Retinal pigment epithelial cell (primary cell): ENCODE measurements around the gene MIP.

Experiments
- DNase-seq: peaks from one replicate; pipeline ENCODE4 v3.0.0-alpha.2; 2010; ENCODE audit warnings: low read depth
- H3K4me3 ChIP-seq: 2 replicates; pipeline ENCODE4 v1.5.1; 2011; ENCODE audit warnings: mild to moderate bottlenecking, low read length, control low read depth, moderate library complexity
- TF ChIP-seq, protein P1 (sequence below): conservative IDR thresholded peaks from 2 replicates; pipeline ENCODE4 v1.5.1; 2011; ENCODE audit warnings: low read depth, low read length, control low read depth, inconsistent platforms

Gene MIP

DNA sequence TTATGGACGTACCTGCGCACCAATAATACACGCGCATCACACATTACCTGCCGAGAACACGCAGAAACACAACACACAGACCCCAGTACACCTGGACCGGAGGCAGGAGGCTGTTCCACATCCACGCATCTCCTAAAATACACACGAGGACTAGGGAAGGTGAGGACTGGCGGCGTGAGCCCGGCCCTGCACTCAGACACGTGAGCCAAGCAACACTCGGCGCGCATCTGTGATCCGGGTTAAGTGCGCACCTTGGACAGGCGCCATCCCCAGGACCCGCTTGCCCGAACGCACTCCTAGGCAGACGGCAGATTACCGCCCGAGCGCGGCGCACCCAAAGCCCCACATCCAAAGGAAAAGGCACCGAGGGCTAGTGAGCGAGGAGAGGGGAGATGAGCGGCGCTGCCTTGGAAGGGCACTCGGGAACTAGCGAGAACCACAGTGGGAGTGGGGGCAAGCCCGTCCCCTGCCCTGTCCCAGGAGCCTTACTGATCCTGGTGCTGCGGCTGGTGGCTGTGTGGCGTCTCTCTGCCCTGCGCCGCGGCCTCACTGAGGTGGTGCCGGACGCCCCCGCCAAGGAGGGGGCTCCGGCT is 33.1 kb upstream of the MIP start:
- DNase-seq, result no peak
- TF ChIP-seq, protein P1, sequence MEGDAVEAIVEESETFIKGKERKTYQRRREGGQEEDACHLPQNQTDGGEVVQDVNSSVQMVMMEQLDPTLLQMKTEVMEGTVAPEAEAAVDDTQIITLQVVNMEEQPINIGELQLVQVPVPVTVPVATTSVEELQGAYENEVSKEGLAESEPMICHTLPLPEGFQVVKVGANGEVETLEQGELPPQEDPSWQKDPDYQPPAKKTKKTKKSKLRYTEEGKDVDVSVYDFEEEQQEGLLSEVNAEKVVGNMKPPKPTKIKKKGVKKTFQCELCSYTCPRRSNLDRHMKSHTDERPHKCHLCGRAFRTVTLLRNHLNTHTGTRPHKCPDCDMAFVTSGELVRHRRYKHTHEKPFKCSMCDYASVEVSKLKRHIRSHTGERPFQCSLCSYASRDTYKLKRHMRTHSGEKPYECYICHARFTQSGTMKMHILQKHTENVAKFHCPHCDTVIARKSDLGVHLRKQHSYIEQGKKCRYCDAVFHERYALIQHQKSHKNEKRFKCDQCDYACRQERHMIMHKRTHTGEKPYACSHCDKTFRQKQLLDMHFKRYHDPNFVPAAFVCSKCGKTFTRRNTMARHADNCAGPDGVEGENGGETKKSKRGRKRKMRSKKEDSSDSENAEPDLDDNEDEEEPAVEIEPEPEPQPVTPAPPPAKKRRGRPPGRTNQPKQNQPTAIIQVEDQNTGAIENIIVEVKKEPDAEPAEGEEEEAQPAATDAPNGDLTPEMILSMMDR, result no peak
- H3K4me3 ChIP-seq, result peak overlapping the region; percentile 58

DNA sequence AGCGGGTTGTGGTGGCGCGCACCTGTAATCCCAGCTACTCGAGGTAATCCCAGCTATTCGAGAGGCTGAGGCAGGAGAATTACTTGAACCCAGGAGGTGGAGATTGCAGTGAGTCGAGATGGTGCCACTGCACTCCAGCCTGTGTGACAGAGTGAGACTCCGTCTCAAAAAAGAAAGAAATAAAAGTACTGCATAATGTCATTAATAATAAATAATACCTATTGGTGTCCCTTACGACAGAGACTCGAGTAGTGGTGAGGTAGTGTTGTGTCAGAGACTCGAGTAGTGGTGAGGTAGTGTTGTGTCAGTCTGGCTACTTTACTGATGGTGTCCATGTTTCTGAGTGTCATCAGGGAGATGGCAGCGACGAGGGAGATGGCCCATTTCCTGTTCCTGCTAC is 32.2 kb upstream of the MIP start:
- no peak overlapping the region for H3K4me3 ChIP-seq
- TF ChIP-seq, protein P1, result no peak
- DNase-seq, result no peak

DNA sequence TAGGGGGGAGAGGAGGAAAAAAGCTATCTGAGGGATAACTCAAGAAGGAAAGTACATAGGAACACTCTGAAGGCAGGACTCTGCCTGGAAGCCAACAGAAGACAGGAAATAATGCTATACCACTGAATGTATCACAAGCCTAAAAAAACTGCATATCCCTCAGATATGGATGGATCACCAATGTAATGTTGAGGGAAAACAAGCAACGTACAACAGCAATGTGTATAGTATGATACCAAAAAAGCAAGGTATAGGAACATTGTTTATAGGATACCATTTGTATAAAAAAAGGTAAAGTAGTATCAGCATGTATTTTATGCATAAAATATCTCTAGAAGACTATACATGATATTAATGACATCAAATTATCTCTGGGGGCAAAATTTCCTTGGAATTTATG is 30.1 kb upstream of the MIP start:
- TF ChIP-seq, protein P1, result no peak
- H3K4me3 ChIP-seq, result no peak overlapping the region
- no peak for DNase-seq

DNA sequence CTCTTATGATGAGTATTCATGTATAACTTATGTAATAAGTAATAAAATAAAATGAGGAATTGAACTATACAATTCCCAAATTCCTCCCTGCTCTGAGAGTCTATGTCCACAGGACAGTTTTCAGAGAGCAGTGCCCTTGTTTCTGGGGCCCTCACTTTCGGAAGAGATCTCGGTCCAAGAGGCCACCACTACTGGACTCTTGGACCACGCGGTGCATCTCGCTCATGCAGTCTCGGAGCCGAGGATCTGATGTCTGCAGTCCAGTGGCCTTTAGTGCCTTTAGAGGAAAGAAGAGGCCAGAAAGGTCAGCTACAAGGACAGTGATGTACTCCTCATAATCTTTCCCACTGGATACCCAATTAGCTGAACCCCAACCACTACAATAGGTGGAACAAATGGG is 25.2 kb upstream of the MIP start:
- TF ChIP-seq, protein P1, result no peak

DNA sequence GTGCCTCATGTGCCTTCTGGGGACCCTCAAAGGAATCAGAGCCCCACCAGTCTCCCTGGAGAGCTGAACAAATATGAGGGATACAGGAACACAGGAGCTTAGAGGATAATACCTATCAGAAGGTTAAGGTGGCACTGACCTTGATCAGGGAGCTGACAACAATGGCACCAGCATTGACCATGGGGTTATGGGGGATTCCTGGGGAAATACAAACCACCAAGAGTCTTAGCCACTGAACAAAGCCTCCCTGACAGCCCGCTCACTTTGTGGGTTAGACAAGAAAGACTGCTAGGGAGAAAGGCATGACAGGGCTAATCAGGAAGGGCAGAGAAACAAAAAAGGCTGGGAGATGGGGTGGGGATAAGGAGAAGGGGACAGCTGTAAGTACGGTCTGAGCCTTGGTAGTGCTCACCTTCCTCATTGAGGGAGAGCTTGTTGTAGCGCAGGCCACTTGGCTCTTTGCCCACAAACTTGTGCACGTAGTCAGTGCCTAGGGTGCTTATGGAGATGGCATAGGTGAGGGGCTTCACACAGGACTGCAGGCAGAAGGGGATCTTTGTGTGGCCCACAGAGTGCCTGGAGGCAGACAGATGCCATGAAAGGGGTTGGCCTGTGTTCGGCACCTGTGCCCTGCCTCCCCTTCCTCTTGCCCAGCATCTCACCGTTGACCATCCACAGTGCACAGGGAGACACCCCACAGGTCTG is 23.2 kb upstream of the MIP start:
- DNase-seq, result no peak
- TF ChIP-seq, protein P1, result no peak
- no peak overlapping the region for H3K4me3 ChIP-seq

More for the DNA sequence above, 25.2 kb upstream of the MIP start:
- DNase-seq, result no peak
- H3K4me3 ChIP-seq, result no peak overlapping the region

DNA sequence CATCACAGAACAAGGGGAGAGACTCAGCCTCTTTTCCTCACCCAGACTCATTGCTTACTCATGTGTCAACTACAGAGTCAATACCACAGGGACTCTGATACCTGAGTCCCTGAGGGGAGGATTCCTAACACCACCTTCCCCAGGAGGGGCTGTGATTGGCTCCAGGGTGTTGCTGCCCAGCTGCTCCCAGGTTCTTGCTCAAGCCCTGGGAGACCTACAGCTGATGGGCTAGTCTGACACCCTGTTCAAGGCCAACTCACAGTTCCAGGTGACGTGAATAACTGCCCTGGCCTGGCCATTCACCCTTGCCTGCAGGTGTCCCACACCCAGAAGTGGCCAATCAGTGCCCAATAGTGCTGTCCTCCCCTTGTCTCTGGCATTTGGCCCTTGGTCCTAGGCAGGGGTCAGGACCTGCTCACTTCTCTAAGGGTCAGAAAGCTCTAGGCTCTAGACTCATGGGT is 22.5 kb upstream of the MIP start:
- TF ChIP-seq, protein P1, result no peak
- H3K4me3 ChIP-seq, result no peak overlapping the region
- no peak for DNase-seq

DNA sequence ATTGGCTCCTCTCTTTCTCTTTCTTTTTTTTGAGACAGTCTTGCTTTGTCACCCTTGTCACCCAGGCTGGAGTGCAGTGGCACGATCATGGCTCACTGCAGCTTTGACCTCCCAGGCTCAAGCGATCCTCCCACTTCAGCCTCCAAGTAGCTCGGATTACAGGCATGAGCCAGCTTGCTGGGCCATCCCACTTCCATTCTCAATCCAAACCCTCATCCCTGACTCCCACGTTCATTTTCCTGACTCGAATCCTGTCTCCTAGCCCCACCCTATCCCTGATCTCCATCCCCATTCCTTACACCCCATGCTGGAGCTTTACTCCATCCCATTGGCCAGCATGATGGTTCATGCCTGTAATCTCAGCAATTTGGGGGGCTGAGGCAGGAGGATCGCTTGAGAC is 21.7 kb upstream of the MIP start:
- TF ChIP-seq, protein P1, result no peak

More for the DNA sequence above, 21.7 kb upstream of the MIP start:
- H3K4me3 ChIP-seq, result no peak overlapping the region
- DNase-seq, result no peak
